Tibial nerve (tissue), 4 donors: Measurements from ENCODE around the gene WWTR1. TPM values are rescaled to one million over a fixed set of nuclear protein-coding genes. Genes with fewer than 3 reads are reported as not detected.

Source experiments
- DNase-seq, 2 donors: peaks; one replicate each; pipeline ENCODE4 v3.0.0-alpha.2; 2019; ENCODE audit warnings: low spot score in 2 of 2
- H3K27ac ChIP-seq, 4 donors: fragments of 200-600 bp; sonication (generic) in 3 of 4; one replicate each; pipeline ENCODE4 v1.5.1; 2017 to 2019; ENCODE audit warnings: mild to moderate bottlenecking in 1 of 4
- H3K27me3 ChIP-seq, 2 donors: fragments of 200-600 bp; sonication (generic) in 1 of 2; one replicate each; pipeline versions ENCODE4 v1.5.1 to v1.6.0; 2017 to 2019
- H3K36me3 ChIP-seq, 3 donors: fragments of 200-600 bp; sonication (generic); one replicate each; pipeline ENCODE4 v1.5.1; 2018 to 2019
- H3K4me1 ChIP-seq, 4 donors: fragments of 200-600 bp; sonication (generic) in 3 of 4; one replicate each; pipeline ENCODE4 v1.5.1; 2017 to 2019
- H3K4me3 ChIP-seq, 4 donors: fragments of 200-600 bp; sonication (generic) in 3 of 4; one replicate each; pipeline ENCODE4 v1.5.1; 2017 to 2019; ENCODE audit warnings: mild to moderate bottlenecking in 1 of 4, moderate library complexity in 1 of 4
- H3K9me3 ChIP-seq, 4 donors: fragments of 200-600 bp; sonication (generic) in 3 of 4; one replicate each; pipeline ENCODE4 v1.5.1; 2017 to 2019
- CTCF ChIP-seq, 5 experiments: fragments of 200-600 bp in 3 of 5; fragments of 450-650 bp in 2 of 5; sonication (generic) in 3 of 5; IDR thresholded peaks; one replicate each; pipeline ENCODE4 v1.5.1; 2016 to 2019; ENCODE audit warnings: antibody characterized with exemption in 5 of 5, mild to moderate bottlenecking in 3 of 5, moderate library complexity in 2 of 5
- EP300 ChIP-seq, 2 donors: sonication (generic); formaldehyde crosslinking; IDR thresholded peaks; one replicate each; pipeline ENCODE4 v1.6.1; 2017; ENCODE audit warnings: antibody characterized with exemption in 2 of 2, mild to moderate bottlenecking in 1 of 2
- POLR2A ChIP-seq, 2 donors: fragments of 450-650 bp; IDR thresholded peaks; one replicate each; pipeline ENCODE4 v1.6.1; 2017; ENCODE audit warnings: antibody characterized with exemption in 2 of 2, mild to moderate bottlenecking in 2 of 2, moderate library complexity in 2 of 2
- WGBS, 2 donors: methylation state at CpG; one replicate each; pipeline ENCODE4 v1.1.5; 2018; 5-methylcytosine and 5-hydroxymethylcytosine counted together
- total RNA-seq, 4 donors: library from RNA; depleted of rRNA; stranded (reverse); fragments of >200 nt; gene quantifications; one replicate each; pipeline ENCODE4 v1.1.0, GENCODE V29; 2016

Gene WWTR1
- total RNA-seq, 4 donors from 2014 or later, result 86.5 to 130 (median 113) TPM

- peaks cover 0 to 83% (median 34%) of the 10 kb centered on the region in 4 donors for H3K4me1 ChIP-seq
- no peaks in the 10 kb centered on the region for H3K9me3 ChIP-seq
- peak in 1 of 5 experiments; percentile 1 for TF ChIP-seq CTCF (IDR thresholded peaks at IDR 0.05)
- TF ChIP-seq EP300 (IDR thresholded peaks at IDR 0.05), result no peak
- 46 to 56% methylated on average over 2 of the region's 2 CpGs for WGBS, 2 donors
- H3K36me3 ChIP-seq, result no peaks in the 10 kb centered on the region
- H3K27ac ChIP-seq, result peak overlapping the region in 3 of 4 donors; percentile 59 to 83 (median 74)
- H3K4me3 ChIP-seq, result peak overlapping the region in 3 of 4 donors; percentile 3 to 31 (median 24)
- DNase-seq, result no peak
- no peaks in the 10 kb centered on the region for H3K27me3 ChIP-seq
These were observed 18.7 kb downstream of the WWTR1 start for GRCh38 chr3:149639093-149639486.

- Histone ChIP-seq H3K9me3 (no peaks in the 10 kb centered on the region), H3K4me1 (peaks cover 0 to 82% (median 34%) of the 10 kb centered on the region in 4 donors), H3K36me3 (peaks cover 0 to 4% (median 0%) of the 10 kb centered on the region in 3 donors), H3K4me3 (peak overlapping the region in 3 of 4 donors; percentile 3 to 31 (median 24)), H3K27me3 (no peaks in the 10 kb centered on the region), H3K27ac (peak overlapping the region; percentile 42 to 83 (median 66))
- TF ChIP-seq CTCF (IDR thresholded peaks at IDR 0.05), result peak in 1 of 5 experiments; percentile 11
- no peak for TF ChIP-seq POLR2A (IDR thresholded peaks at IDR 0.05)
- TF ChIP-seq EP300 (IDR thresholded peaks at IDR 0.05), result no peak
- WGBS, 2 donors, result 19 to 25% methylated on average over 15 of the region's 15 CpGs
- DNase-seq, result peak in 1 of 2 donors; percentile 19
These were observed 19.4 kb downstream of the WWTR1 start for GRCh38 chr3:149638228-149639092.

- 78 to 81% methylated on average over 4 of the region's 4 CpGs for WGBS, 2 donors
- Histone ChIP-seq H3K4me1 (peaks cover 0 to 82% (median 33%) of the 10 kb centered on the region in 4 donors), H3K27me3 (no peaks in the 10 kb centered on the region), H3K27ac (no peak overlapping the region), H3K4me3 (no peak overlapping the region), H3K36me3 (peaks cover 0 to 9% (median 0%) of the 10 kb centered on the region in 3 donors), H3K9me3 (no peaks in the 10 kb centered on the region)
- no peak for TF ChIP-seq EP300 (IDR thresholded peaks at IDR 0.05)
- TF ChIP-seq POLR2A (IDR thresholded peaks at IDR 0.05), result no peak
- TF ChIP-seq CTCF (IDR thresholded peaks at IDR 0.05), result no peak
- DNase-seq, result no peak
These were observed 22.4 kb downstream of the WWTR1 start for GRCh38 chr3:149635396-149635795.

- Histone ChIP-seq H3K9me3 (no peaks in the 10 kb centered on the region), H3K36me3 (peaks cover 0 to 9% (median 0%) of the 10 kb centered on the region in 3 donors), H3K27ac (peak overlapping the region in 2 of 4 donors; percentile 35 to 38), H3K4me1 (peaks cover 0 to 88% (median 34%) of the 10 kb centered on the region in 4 donors), H3K27me3 (no peaks in the 10 kb centered on the region), H3K4me3 (no peak overlapping the region)
- TF ChIP-seq POLR2A (IDR thresholded peaks at IDR 0.05) (no peak), CTCF (IDR thresholded peaks at IDR 0.05) (no peak), EP300 (IDR thresholded peaks at IDR 0.05) (no peak)
- DNase-seq, result no peak
- WGBS, 2 donors, result 76 to 78% methylated on average over 4 of the region's 4 CpGs
These were observed 23.3 kb downstream of the WWTR1 start for GRCh38 chr3:149634573-149634972.

GRCh38 chr3:149634072-149634471 lies 23.8 kb downstream of the WWTR1 start:
- Histone ChIP-seq H3K27ac (peak overlapping the region in 2 of 4 donors; percentile 35 to 38), H3K27me3 (no peaks in the 10 kb centered on the region), H3K4me1 (peaks cover 0 to 88% (median 33%) of the 10 kb centered on the region in 4 donors), H3K36me3 (peaks cover 0 to 9% (median 0%) of the 10 kb centered on the region in 3 donors), H3K4me3 (no peak overlapping the region), H3K9me3 (no peaks in the 10 kb centered on the region)
- WGBS, 2 donors, result 60 to 63% methylated on average over 4 of the region's 4 CpGs
- no peak for TF ChIP-seq CTCF (IDR thresholded peaks at IDR 0.05)
- TF ChIP-seq EP300 (IDR thresholded peaks at IDR 0.05), result no peak
- TF ChIP-seq POLR2A (IDR thresholded peaks at IDR 0.05), result no peak
- no peak for DNase-seq
